Subcutaneous abdominal adipose tissue (tissue), 5 donors: Measurements from ENCODE around the gene CTF1.

Experiments
- H3K27ac ChIP-seq: one replicate; pipeline ENCODE4 v1.7.0; 2013; ENCODE audit warnings: low read depth, mild to moderate bottlenecking, inconsistent platforms, low read length, moderate library complexity
- H3K27me3 ChIP-seq, 5 donors: one replicate each; pipeline ENCODE4 v1.7.0; 2013; ENCODE audit warnings: low read length in 5 of 5, inconsistent platforms in 1 of 5; ENCODE audit not compliant: control insufficient read depth in 5 of 5, insufficient read depth in 4 of 5
- H3K36me3 ChIP-seq, 5 donors: one replicate each; pipeline ENCODE4 v1.7.0; 2013; ENCODE audit warnings: low read length in 5 of 5; ENCODE audit not compliant: control insufficient read depth in 5 of 5, insufficient read depth in 5 of 5
- H3K4me1 ChIP-seq, 5 donors: one replicate each; pipeline ENCODE4 v1.7.0; 2013; ENCODE audit warnings: low read length in 5 of 5, mild to moderate bottlenecking in 3 of 5, moderate library complexity in 1 of 5; ENCODE audit not compliant: control insufficient read depth in 5 of 5, insufficient read depth in 5 of 5
- H3K4me3 ChIP-seq, 5 donors: one replicate each; pipeline ENCODE4 v1.7.0; 2013; ENCODE audit warnings: low read length in 5 of 5, low read depth in 1 of 5
- H3K9ac ChIP-seq, 5 donors: one replicate each; pipeline ENCODE4 v1.7.0; 2013; ENCODE audit warnings: low read length in 5 of 5, mild to moderate bottlenecking in 4 of 5, moderate library complexity in 3 of 5
- H3K9me3 ChIP-seq, 5 donors: one replicate each; pipeline ENCODE4 v1.7.0; 2013; ENCODE audit warnings: low read length in 5 of 5; ENCODE audit not compliant: control insufficient read depth in 5 of 5
- donor health status: healthy.
- donor health status: healthy.
- donor health status: healthy.
- donor health status: healthy.
- donor health status: healthy.

The CTF1 gene

DNA sequence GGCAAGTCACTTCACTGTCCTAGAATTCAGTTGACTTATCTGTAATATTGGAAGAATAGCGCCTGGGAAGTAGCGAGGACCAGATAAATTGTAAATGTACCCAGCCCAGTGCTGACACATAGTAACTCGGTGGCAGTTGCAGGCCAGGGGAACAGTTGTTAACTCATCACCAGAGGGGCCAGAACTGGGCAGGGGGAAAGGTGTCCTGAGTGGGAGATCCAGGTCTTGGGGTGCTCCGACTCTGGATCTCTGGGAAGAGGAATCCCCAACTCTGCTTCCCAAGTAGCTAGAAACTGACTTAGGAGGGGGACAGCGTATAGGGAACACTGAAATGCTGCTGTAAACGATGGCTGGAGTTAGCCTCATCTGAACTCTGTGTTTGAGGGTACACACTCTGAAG is 25.5 kb upstream of the CTF1 start:
- peaks cover 0 to 5% (median 0%) of the 10 kb centered on the region in 5 donors for H3K36me3 ChIP-seq
- peaks cover under 1 to 19% (median 15%) of the 10 kb centered on the region in 5 donors for H3K4me1 ChIP-seq
- H3K27ac ChIP-seq = no peak overlapping the region
- no peaks in the 10 kb centered on the region for H3K27me3 ChIP-seq
- H3K4me3 ChIP-seq = no peak overlapping the region
- H3K9me3 ChIP-seq = no peaks in the 10 kb centered on the region
- no peak overlapping the region for H3K9ac ChIP-seq

DNA sequence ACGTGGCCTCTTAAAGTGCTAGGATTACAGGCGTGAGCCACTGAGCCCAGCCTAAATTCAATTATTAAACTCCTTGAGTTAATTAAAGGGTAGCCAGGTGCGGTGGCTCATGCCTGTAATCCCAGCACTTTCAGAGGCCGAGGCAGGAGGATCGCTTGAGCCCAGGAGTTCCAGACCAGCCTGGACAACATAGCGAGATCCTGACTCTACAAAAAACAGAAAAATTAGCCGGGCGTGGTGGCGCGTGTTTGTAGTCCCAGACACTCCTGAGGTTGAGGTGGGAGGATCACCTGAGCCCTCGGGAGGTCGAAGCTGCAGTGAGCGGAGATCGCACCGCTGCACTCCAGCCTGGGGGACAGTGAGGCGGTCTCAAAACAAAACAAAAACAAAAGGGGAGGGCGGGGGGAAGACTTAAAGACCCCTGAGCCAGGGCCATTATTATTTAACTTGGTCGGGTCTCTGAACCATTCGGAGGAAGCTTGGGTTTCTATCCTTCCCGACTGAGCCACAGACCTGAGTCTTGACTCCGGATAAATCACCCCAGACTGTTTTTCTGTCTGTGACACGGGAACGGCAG is 22.1 kb upstream of the CTF1 start:
- Histone ChIP-seq H3K27ac (peak overlapping the region; percentile 79), H3K4me1 (peaks cover 7 to 31% (median 25%) of the 10 kb centered on the region in 5 donors), H3K9ac (peak overlapping the region; percentile 43 to 90 (median 86)), H3K27me3 (no peaks in the 10 kb centered on the region), H3K9me3 (no peaks in the 10 kb centered on the region), H3K36me3 (peaks cover 0 to 10% (median 5%) of the 10 kb centered on the region in 5 donors), H3K4me3 (peak overlapping the region; percentile 62 to 98 (median 95))

DNA sequence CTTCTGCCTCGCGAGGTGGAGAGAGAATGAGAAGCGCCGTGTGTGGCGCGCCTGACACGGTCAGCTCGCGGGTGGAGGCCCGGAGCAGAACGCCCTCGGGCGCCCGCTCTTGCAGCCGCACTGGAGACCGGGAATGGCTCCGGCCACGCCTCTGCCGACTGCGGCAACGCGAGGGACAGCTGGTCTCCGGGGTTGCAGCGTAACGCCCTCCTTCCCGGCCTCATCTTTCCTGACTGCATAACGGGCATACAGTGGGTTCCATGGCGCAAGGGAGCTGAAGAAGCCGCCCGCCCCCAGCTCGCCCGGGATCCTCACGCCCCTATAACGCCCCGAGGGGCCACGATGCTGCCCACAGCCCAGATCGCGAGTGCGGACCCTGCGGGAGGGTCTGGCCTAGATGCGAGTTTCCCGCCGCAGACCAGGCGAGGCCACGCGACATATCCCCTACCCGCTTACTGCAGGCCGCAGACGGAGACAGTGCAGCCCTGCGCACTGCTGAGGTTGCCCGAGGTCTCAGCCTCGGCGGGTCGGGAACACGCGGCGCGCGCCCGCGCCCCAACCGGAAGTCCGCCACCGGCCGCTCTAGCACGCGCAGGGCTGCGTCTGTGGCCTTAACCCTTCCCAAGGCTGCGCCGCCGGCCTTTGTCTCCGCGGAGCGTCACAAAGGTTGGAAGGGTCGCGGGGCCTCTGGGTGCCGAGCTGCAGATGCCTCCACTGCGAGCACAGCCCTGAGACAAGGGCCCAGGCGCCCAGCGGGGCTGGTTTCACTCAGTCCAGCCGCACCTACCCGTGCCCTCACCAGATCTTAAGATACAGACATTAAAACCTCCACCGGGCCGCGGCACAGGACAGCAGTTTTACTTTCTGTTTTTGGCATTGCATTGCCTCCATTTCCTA is 21.3 kb upstream of the CTF1 start:
- Histone ChIP-seq H3K4me1 (peaks cover 7 to 31% (median 25%) of the 10 kb centered on the region in 5 donors), H3K36me3 (peaks cover 0 to 14% (median 8%) of the 10 kb centered on the region in 5 donors), H3K27me3 (no peaks in the 10 kb centered on the region), H3K9me3 (no peaks in the 10 kb centered on the region), H3K27ac (peak overlapping the region; percentile 79), H3K9ac (peak overlapping the region; percentile 76 to 93 (median 89)), H3K4me3 (peak overlapping the region; percentile 91 to 98 (median 95))

DNA sequence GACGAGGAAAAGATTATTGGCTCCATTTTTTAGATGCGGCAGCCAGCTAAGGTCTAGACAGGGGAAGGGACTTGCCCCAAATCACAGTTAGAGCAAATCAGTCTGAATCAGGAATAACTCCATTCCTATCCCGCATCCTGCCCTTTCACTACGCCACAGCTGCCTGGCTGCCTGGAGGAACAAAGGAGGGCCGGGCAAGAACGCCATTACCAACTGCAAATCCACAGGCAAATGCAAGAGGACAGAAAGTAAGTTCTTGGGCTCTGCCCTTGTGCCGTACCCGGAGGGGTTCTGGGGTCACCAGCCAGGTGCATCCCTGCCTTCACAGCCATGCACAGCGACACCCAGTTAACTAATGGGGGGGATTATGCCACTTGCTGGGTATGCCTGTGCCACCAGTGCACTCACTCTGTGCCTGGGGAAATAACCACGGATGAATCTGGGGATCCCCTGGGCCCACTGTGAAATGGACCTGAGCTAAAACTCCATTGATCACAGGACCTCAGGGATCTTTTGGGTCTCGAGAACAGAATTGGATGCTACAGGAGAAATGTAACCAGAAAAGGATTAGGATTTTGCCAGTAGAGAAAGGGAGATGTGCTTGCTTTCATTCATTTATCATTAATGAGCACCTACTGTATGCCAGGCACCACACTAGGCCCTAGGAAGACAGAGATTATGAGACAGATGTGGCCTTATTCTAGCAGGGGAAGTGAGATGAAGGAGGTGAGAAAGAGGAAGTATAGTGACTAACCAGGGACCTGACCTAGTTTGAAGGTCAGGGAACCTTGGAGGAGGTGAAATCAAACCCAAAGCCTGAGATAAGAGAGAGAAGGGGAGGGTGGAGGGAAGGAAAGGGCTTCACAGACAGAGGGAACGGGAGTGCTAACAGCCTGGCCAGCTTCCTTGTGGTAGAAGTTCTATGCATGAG is 20.3 kb upstream of the CTF1 start:
- Histone ChIP-seq H3K9ac (peak overlapping the region; percentile 76 to 93 (median 89)), H3K9me3 (no peaks in the 10 kb centered on the region), H3K4me1 (peaks cover 7 to 31% (median 25%) of the 10 kb centered on the region in 5 donors), H3K27ac (peak overlapping the region; percentile 79), H3K36me3 (peaks cover 0 to 17% (median 8%) of the 10 kb centered on the region in 5 donors), H3K27me3 (no peaks in the 10 kb centered on the region), H3K4me3 (peak overlapping the region; percentile 91 to 98 (median 95))

DNA sequence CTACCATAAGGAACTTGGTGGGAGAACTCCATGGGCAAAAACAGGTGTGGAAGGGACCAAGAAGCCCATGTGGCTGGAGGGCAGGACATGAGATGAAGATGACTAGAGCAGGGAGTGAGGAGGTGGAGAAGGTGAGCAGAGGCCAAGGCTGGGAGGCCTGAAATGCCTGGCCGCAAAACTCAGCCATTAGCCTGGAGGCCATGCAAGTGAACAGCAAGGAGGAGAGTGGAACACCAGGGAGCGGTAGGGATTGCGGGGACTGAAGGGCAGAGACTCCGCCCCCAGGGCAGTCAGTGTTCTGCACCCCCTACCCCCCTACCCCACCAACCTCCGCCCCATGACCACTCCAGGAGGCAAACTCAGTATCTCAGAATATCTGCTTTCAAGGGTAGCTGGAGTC is 19.5 kb upstream of the CTF1 start:
- Histone ChIP-seq H3K27me3 (no peaks in the 10 kb centered on the region), H3K9ac (peak overlapping the region in 4 of 5 donors; percentile 76 to 90 (median 88)), H3K4me1 (peaks cover 7 to 31% (median 25%) of the 10 kb centered on the region in 5 donors), H3K9me3 (no peaks in the 10 kb centered on the region), H3K36me3 (peaks cover 0 to 22% (median 9%) of the 10 kb centered on the region in 5 donors), H3K4me3 (peak overlapping the region in 4 of 5 donors; percentile 91 to 98 (median 96)), H3K27ac (no peak overlapping the region)

DNA sequence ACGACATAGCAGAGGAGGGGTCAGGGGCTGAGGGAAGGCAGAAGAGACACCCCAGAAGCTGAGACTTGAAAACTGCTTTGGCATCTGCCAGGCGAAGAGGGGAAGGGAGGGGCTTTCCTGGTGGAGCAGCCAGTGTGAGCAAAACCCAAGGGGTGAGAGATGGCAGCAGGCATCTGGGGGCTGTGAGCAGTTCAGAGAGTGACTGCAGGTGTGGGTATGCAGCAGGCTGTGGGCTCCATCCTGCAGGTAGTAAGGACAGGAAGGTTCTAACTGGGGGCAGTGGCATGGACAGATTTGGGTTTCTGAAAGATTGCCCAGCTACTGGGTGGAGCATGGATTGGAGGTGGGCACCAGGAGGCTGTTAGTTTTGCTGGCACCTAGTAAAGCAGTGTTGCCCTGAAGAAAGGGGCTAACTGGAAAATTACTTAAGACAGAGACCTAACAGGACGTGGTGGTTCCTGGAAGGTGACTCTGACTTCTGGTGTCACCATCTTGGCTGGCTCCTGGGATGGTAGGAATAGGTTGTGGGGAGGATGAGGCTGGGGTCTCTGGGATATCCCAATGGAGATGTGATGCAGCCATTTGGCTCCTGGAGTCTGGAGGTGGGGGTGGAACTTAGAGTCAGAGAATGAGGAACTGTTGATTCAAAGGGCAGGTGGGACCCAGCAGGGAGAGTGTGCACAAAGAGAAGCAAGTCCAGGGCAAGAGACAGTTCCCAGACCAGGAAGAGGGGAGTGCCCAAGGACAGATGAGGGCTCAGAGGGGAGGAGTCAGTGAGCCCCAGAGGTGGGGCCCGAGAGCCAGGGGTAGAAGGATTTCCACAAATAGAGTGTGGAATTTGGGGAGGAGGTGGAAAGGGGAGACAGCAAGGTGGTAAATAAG is 13.7 kb upstream of the CTF1 start:
- H3K27me3 ChIP-seq = no peaks in the 10 kb centered on the region
- H3K27ac ChIP-seq = no peak overlapping the region
- no peaks in the 10 kb centered on the region for H3K9me3 ChIP-seq
- peak overlapping the region in 1 of 5 donors; percentile 11 for H3K9ac ChIP-seq
- no peak overlapping the region for H3K4me3 ChIP-seq
- H3K4me1 ChIP-seq = no peaks in the 10 kb centered on the region
- peaks cover 0 to 52% (median 33%) of the 10 kb centered on the region in 5 donors for H3K36me3 ChIP-seq

DNA sequence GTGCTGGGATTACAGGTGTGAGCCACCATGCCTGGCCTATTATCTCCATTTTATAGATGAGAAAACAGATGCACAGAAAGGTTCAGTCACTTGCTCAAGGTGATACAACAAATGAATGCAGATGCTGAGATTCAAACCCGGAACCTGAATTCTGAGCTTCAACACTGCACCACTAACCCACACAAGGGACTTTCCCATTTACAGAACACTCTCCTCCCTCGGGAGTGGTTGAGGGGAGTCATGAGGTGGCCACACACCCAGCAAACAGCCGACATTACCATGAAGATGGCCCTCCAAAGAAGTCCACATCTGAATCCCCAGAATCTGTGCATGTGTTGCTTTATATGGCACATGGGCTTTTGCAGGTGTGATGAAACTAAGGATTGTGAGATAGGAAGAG is 11.7 kb upstream of the CTF1 start:
- no peaks in the 10 kb centered on the region for H3K9me3 ChIP-seq
- no peaks in the 10 kb centered on the region for H3K27me3 ChIP-seq
- no peak overlapping the region for H3K9ac ChIP-seq
- H3K36me3 ChIP-seq = peaks cover 0 to 64% (median 40%) of the 10 kb centered on the region in 5 donors
- H3K4me1 ChIP-seq = no peaks in the 10 kb centered on the region
- H3K4me3 ChIP-seq = no peak overlapping the region
- H3K27ac ChIP-seq = no peak overlapping the region

DNA sequence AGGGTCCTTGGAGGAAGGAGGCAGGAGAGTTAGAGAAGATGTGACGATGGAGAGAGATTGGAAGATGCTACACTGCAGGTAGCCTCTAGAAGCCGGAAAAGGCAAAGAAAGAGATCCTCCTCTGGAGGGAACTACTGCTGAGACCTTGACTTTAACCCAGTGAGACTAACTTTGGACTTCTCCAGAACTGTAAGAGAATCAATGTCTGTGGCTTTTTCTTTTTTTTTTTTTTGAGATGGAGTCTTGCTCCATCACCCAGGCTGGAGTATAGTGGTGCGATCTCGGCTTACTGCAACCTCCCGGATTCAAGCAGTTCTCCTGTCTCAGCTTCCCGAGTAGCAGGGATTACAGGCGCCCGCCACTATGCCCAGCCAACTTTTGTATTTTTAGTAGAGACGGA is 11.2 kb upstream of the CTF1 start:
- H3K9me3 ChIP-seq = no peaks in the 10 kb centered on the region
- H3K27ac ChIP-seq = no peak overlapping the region
- peaks cover 0 to 61% (median 39%) of the 10 kb centered on the region in 5 donors for H3K36me3 ChIP-seq
- H3K9ac ChIP-seq = no peak overlapping the region
- H3K4me1 ChIP-seq = no peaks in the 10 kb centered on the region
- no peak overlapping the region for H3K4me3 ChIP-seq
- H3K27me3 ChIP-seq = no peaks in the 10 kb centered on the region

DNA sequence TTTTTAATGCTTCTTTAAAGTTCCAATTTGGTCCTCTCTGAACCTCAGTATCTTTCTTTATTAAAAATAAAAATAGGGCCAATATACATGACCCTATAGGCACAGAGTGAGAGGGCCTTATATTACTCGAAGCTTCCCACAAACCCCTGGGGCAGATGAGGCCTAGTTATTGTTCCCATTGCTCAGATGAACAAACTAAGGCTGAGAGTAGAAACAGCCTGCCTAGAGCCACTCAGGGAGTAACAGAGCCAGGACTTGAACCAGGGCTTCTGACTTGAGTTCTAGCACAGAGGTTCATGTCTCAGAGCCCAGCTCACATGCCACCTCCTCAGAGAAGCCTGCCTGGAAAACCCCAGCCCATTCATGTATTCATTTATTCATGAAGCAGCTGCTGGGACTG is 10.3 kb upstream of the CTF1 start:
- H3K4me3 ChIP-seq = no peak overlapping the region
- H3K4me1 ChIP-seq = no peaks in the 10 kb centered on the region
- H3K9me3 ChIP-seq = no peaks in the 10 kb centered on the region
- H3K27me3 ChIP-seq = no peaks in the 10 kb centered on the region
- H3K36me3 ChIP-seq = peaks cover 0 to 60% (median 42%) of the 10 kb centered on the region in 5 donors
- no peak overlapping the region for H3K27ac ChIP-seq
- no peak overlapping the region for H3K9ac ChIP-seq
